AG09309 (cell line): Measurements from ENCODE around the gene GGN.

ENCODE experiments used
- DNase-seq: peaks from one replicate; pipeline ENCODE4 v3.0.0-alpha.2; 2010; ENCODE audit warnings: low read depth
- H3K4me3 ChIP-seq: 2 replicates; pipeline ENCODE4 v1.5.1; 2011; ENCODE audit warnings: mild to moderate bottlenecking, low read depth, low read length, moderate library complexity; ENCODE audit not compliant: control insufficient read depth
- CTCF ChIP-seq: IDR thresholded peaks from 2 replicates; pipeline ENCODE4 v1.5.1; 2011; ENCODE audit warnings: mild to moderate bottlenecking, low read depth, low read length, inconsistent platforms; ENCODE audit not compliant: insufficient read depth, control insufficient read depth; ENCODE audit errors: missing control alignments

The GGN gene

DNA sequence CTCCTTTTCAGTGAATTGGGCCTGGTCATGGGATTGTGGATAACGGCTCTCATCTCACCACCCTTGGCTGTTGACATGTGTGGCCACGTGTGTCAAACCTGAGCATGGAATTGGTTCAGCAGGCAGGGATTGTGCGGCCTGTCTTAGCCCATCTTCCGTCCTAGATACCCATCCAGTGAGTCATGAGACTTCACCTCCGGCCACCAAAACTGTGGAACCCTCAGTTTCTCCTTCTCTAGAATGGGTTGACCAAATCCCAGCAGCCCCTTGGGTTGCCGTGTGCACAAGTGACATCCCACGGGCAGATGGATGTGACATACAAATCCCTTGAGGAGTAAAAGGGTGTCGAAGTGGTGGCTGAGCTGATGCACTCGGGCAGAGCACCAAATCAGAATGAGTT is 6.7 kb downstream of the GGN start:
- no peak for DNase-seq
- no peak overlapping the region for H3K4me3 ChIP-seq
- TF ChIP-seq CTCF, result no peak

- H3K4me3 ChIP-seq, result no peak overlapping the region
- DNase-seq, result no peak
- TF ChIP-seq CTCF, result no peak
Measured at GRCh38 chr19:38378866-38379265, 9.0 kb downstream of the GGN start.

GRCh38 chr19:38377052-38377451 is 10.8 kb downstream of the GGN start:
- TF ChIP-seq CTCF, result no peak
- DNase-seq, result no peak
- no peak overlapping the region for H3K4me3 ChIP-seq

DNA sequence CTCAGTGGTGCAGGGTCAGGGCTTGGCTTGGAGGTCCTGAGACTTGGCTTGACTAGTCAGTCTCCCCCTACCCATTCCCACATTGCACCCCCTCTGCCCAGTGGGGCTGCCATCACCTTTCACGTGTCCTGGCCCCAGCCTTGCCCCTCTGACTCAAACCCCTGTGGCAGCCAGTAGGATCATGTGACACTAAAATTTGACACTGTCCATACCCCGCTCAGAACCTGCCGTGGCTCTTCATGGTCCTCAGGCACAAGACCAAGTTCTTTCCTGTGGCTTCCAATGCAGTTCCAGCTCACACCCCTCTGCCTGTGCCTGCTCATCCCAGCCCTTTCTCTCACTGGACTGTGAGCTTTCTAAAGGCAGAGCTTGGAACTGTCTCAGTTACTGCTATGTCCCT is 11.3 kb downstream of the GGN start:
- TF ChIP-seq CTCF, result no peak
- H3K4me3 ChIP-seq, result no peak overlapping the region; the same call in 1 of the 2 replicates
- no peak for DNase-seq

DNA sequence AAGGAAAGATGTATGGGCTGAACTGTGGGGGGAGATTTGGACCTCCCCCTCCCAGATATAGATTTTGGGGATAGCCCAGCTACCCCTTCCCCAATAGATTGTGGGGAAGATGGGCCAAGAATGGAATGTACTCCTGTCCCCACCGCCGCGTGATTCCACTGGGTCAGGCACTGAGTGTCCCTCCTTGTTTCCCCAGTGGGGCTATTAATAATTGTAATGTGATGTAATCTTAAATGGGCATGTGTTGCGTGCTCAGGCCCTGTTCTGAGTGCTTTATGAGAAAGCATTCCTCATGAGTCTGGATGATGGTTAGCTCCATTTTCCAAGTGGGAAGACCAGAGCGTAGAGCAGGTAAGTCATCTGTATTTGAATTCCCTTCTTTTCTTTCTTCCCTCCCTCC is 12.1 kb downstream of the GGN start:
- TF ChIP-seq CTCF, result no peak

GRCh38 chr19:38375098-38375493 is 12.7 kb downstream of the GGN start:
- DNase-seq, result no peak
- H3K4me3 ChIP-seq, result peak overlapping the region; percentile 99
- TF ChIP-seq CTCF, result no peak

More for the DNA sequence above, 12.1 kb downstream of the GGN start:
- peak overlapping the region; percentile 99 for H3K4me3 ChIP-seq
- DNase-seq, result no peak
